Stimulated activated CD8-positive, alpha-beta memory T cell treated with anti-CD3 and anti-CD28 coated beads, Interleukin-12 subunit alpha, Interleukin-12 subunit beta, amount 100 ng/mL, for 4 hours (primary cell): ENCODE results near the gene C1QTNF1.
"Not testable (repeated sequence)": the region's sequence is repeated elsewhere in the genome, so short reads cannot be mapped to it uniquely, and the experiment has no call there.

Experiments used
- DNase-seq: peaks from one replicate; pipeline ENCODE4 v3.0.0-alpha.2; 2020; ENCODE audit warnings: low read depth

The C1QTNF1 gene

GRCh38 chr17:79005063-79005861 is 18.7 kb upstream of the C1QTNF1 start:
- DNase-seq = no peak

GRCh38 chr17:79006046-79006445 is 17.9 kb upstream of the C1QTNF1 start:
- DNase-seq = no peak

DNA sequence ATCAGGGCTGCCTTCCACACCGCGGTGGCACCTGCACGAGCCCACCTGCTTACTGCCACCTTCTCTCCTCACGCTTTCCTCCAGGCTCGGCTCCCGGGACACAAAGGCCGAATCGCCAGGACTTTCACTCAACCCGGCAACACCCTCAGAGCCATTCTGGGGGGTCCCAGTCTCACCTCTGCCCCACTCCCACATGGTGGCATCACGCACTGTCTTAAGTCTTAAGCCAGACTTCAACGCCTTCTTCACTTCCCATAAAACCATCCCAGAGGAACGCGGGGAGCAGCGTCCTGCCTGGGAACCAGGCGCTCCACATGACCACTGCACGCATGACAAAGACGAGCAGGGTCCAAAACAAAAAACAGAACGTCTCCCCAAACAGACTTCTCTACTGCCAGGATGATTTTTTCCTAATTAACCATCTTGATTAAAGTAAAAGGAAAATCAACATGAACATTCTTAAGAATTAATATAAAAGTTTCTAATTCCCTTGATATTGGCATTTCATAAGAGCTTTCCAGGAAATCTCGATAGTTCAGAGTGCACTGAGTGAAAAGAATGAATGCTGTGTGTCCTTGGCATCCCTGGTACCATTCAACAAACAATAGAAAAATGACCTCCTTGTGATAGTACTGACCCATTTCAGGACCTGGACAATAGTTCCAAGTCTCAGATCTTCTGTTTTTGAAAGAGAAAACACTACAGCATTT is 17.0 kb upstream of the C1QTNF1 start:
- no peak for DNase-seq

GRCh38 chr17:79007504-79008381 is 16.2 kb upstream of the C1QTNF1 start:
- no peak for DNase-seq

DNA sequence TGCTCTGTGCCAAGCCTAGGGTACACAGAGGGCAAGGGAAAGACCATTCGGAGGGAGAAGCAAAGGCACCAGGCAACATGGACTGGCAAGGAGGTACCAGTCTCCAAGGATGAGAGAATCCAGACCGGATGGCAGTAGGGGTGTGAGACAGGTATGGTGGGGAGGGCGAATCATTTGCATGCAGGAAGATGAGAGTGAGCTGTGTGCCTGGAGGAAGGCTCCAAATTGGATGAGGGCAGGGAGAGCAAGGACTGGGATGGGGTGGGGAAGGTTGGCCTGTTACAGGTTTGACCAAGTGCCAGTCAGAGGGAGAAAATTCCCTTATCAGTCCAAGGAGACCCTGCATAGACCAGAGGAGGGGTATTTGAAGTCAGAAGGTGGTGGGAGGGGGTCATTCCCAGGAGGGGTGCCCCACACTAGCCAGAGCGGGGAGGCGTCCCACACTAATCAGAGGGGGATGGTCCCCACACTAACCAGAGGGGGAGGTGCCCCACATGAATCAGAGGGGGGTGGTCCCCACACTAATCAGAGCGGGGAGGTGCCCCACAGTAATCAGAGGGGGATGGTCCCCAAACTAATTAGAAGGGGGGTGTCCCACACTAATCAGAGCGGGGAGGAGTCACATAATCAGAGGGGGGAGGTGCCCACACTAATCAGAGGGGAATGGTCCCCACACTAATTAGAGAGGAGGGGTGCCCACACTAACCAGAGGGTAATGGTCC is 15.1 kb upstream of the C1QTNF1 start:
- DNase-seq = no peak

- peak; percentile 79 for DNase-seq
These were observed 14.3 kb upstream of the C1QTNF1 start, which contains the start of gene CANT1 for GRCh38 chr17:79009397-79010303. Gene CANT1 (minus strand): TSS chr17:79009764. CDS start chr17:78997622, 12,142 bp downstream.

- DNase-seq = no peak
These were observed 13.7 kb upstream of the C1QTNF1 start for GRCh38 chr17:79010304-79010646.

DNA sequence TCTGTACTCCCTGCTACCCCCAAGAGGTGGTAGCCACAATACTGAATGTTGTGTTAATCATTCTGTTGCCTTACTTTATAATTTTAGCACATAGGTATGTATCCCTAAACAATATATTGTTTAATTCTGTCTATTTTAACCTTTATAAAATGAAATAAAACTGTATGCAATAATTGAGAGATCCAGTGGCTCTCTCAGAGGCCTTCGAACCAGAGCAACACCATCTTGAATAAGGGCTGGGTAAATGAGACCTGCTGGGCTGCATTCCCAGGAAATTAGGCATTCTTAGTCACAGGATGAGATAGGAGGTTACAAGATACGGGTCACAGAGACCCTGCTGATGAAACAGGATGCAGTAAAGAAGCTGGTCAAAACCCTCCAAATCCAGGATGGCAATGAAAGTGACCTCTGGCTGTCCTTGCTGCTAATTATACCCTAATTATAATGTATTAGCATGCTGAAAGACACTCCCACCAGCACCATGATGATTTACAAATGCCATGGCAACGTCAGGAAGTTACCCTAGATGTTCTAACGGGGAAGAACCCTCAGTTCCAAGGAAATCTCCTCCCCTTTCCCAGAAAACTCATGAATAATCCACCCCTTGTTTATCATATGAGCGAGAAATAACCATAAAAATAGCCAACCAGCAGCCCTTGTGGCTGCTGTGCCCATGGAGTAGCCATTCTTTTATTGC is 12.4 kb upstream of the C1QTNF1 start:
- no peak for DNase-seq

DNA sequence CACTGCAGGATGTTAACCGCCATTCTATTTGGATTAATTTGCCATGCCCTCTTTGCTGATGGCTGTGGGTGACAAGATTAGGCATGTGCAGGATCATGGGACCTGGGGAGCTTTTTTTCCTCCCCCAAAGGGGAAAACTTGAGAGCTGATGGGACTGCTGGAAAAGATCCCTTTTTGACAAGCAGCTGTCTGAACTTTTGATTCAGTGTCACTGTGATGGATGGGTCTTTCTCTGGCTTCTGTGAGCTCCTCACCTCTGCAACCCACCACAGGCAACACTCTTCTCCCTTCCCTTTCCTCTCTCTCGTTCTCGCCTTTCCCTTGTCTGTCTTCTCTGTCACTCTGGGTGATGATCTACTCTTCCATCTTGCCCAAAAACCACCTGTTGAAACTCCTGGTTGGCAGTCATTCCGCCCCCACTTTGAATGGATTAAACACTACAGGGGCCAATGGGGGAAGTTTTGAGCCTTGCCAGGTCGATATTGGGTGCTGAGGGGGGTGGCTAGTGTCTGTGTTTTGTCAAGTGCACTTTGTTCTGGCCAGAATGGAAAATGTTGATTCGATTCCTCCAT is 11.3 kb upstream of the C1QTNF1 start:
- DNase-seq = no peak

- no peak for DNase-seq
These were observed 9.7 kb upstream of the C1QTNF1 start for GRCh38 chr17:79014158-79014758.

DNA sequence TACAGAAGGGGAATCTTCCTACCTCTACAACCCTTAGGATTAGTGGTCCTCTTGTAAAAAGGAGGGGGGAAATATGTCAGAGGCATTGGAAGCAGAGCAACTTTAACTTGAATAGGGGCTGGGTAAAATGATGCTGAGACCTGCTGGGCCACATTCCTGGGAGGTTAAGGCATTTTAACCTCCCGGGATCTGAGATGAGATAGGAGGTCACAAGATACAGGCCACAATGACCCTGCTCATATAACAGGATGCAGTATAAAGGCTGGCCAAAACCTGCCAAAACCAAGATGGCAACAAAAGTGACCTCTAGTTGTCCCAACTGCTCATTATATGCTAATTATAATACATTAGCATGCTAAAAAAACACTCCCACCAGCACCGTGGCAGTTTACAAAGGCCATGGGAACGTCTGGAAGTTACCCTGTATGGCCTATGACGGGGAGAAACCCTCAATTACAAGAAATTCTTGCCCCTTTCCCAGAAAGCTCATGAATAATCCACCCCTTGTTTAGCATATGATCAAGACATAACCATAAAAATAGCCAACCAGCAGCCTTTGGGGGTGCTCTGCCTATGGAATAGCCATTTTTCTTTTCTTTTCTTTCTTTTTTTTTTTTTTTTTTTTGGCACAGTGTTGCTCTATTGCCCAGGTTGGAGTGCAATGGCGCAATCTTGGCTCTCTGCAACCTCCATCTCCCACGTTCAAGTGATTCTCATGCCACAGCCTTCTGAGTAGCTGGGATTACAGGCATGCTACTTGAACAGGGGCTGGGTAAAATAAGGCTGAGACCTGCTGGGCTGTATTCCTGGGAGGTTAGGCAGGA is 6.2 kb upstream of the C1QTNF1 start:
- DNase-seq = no peak

DNA sequence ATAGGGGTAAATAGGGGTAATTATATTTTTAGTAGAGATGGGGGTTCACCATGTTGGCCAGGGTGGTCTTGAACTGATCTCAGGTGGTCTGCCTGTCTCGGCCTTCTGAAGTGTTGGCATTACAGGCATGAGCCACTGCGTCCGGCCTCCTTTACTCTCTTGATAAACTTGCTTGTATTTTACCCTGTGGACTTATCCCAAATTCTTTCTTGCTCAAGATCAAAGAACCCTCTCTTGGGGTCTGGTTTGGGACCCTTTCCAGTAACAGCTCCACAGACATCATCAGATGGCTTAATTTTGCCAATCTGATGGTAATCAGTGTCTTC is 5.6 kb upstream of the C1QTNF1 start:
- DNase-seq = no peak

- no peak for DNase-seq
These were observed 4.7 kb upstream of the C1QTNF1 start for GRCh38 chr17:79019261-79019631.

GRCh38 chr17:79019632-79020584 is 4.1 kb upstream of the C1QTNF1 start:
- no peak for DNase-seq

GRCh38 chr17:79020631-79021301 is 3.2 kb upstream of the C1QTNF1 start:
- no peak for DNase-seq

DNA sequence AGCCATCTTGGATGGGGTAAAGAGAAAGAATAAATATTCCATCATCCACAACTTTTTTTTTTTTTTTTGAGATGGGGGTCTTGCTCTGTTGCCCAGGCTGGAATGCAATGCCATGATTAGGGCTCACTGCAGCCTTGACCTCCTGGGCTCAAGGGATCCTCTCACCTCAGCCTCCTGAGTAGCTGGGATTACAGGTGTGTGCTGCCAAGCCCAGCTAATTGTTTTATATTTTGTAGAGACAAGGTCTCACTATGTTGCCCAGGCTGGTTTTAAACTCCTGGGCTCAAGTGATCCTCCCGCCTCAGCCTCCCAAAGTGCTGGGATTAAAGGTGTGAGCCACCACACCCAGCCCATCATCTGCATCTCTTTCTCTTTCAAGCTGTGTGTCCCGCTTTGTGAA is 2.0 kb upstream of the C1QTNF1 start:
- not testable (repeated sequence) for DNase-seq

DNA sequence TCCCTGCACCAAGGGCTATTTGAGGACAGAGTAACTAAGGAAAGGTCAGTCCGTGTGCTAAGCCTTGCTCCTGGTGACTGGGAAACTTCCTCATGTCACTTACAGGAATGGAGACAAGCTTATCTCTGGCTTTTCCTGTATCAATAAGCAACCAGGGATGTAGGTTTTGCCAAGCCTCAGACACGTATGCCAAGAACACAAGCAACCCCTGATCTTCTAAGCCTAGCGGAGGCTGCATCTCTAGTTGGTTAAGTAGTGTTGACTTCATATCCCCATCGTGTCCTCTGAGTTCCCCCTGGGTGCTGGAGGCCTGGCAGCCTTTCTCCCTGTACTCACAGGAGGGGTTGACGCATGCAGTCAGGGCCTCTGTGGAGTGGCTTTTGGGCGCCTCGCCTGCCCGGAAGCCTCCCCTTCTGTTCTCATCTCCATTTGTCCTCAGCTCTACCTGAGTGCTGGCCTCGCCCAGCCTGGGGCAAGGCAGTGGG is 1.4 kb upstream of the C1QTNF1 start:
- DNase-seq = no peak
